HL-60 (cell line): ENCODE results near the gene UBR4.

Source experiments
- DNase-seq, 2 experiments: peaks; one replicate each; pipeline ENCODE4 v3.0.0-alpha.2; 2010 to 2020; ENCODE audit warnings: low read depth in 1 of 2, low spot score in 1 of 2
- H3K27ac ChIP-seq: fragments of 250-450 bp; sonication (Bioruptor Pico); replicated peaks from 2 replicates; pipeline ENCODE4 v1.5.1; 2020; ENCODE audit warnings: mild to moderate bottlenecking, moderate library complexity
- H3K27me3 ChIP-seq: fragments of 250-450 bp; sonication (Bioruptor Pico); 2 replicates; pipeline ENCODE4 v1.5.1; 2021; ENCODE audit warnings: mild to moderate bottlenecking, moderate library complexity; ENCODE audit not compliant: insufficient read depth, poor library complexity, severe bottlenecking
- H3K4me3 ChIP-seq: replicated peaks from 2 replicates; pipeline ENCODE4 v1.5.1; 2011; ENCODE audit warnings: mild to moderate bottlenecking, control low read depth, low read length; ENCODE audit not compliant: insufficient read depth
- CTCF ChIP-seq: IDR thresholded peaks from one replicate; pipeline ENCODE4 v1.5.1; 2011; ENCODE audit warnings: low read length, control low read depth, inconsistent platforms; ENCODE audit not compliant: insufficient read depth
- GABPA ChIP-seq: IDR thresholded peaks from 2 replicates; pipeline ENCODE4 v1.6.1; 2012; ENCODE audit warnings: low read depth
- POLR2AphosphoS5 ChIP-seq: IDR thresholded peaks from 2 replicates; pipeline ENCODE4 v1.6.1; 2012; ENCODE audit warnings: low read depth
- REST ChIP-seq: IDR thresholded peaks from 2 replicates; pipeline ENCODE4 v1.6.1; 2012; ENCODE audit warnings: low read depth; ENCODE audit not compliant: insufficient replicate concordance
- SPI1 ChIP-seq: IDR thresholded peaks from 2 replicates; pipeline ENCODE4 v1.6.1; 2012; ENCODE audit warnings: low read depth, mild to moderate bottlenecking, borderline replicate concordance

UBR4 gene

GRCh38 chr1:19057182-19057779 lies 152.8 kb downstream of the UBR4 start:
- H3K27me3 ChIP-seq, result peaks cover 28% of the 10 kb centered on the region
- TF ChIP-seq GABPA (no peak), SPI1 (no peak), POLR2AphosphoS5 (no peak), CTCF (no peak), REST (no peak)
- DNase-seq, result no peak
- H3K4me3 ChIP-seq, result no peak overlapping the region
- no peak overlapping the region for H3K27ac ChIP-seq

- H3K27ac ChIP-seq, result no peak overlapping the region
- peaks cover 29% of the 10 kb centered on the region for H3K27me3 ChIP-seq
- TF ChIP-seq GABPA (no peak), CTCF (no peak), SPI1 (no peak), POLR2AphosphoS5 (no peak), REST (no peak)
- H3K4me3 ChIP-seq, result no peak overlapping the region
- no peak for DNase-seq
These were observed 154.4 kb downstream of the UBR4 start for GRCh38 chr1:19055701-19056100.

GRCh38 chr1:19055001-19055400 lies 155.1 kb downstream of the UBR4 start:
- Histone ChIP-seq H3K4me3 (no peak overlapping the region), H3K27ac (no peak overlapping the region), H3K27me3 (peaks cover 31% of the 10 kb centered on the region)
- TF ChIP-seq SPI1 (no peak), REST (no peak), POLR2AphosphoS5 (no peak)
- no peak for DNase-seq

- no peak for DNase-seq
- Histone ChIP-seq H3K27me3 (peaks cover 31% of the 10 kb centered on the region), H3K27ac (no peak overlapping the region), H3K4me3 (no peak overlapping the region)
- no peak for TF ChIP-seq GABPA
- no peak for TF ChIP-seq SPI1
- no peak for TF ChIP-seq CTCF
- TF ChIP-seq REST, result no peak
- no peak for TF ChIP-seq POLR2AphosphoS5
These were observed 155.8 kb downstream of the UBR4 start for GRCh38 chr1:19054216-19054615.
